ENCODE results near the gene EPB41L4B.

EPB41L4B gene

DNA sequence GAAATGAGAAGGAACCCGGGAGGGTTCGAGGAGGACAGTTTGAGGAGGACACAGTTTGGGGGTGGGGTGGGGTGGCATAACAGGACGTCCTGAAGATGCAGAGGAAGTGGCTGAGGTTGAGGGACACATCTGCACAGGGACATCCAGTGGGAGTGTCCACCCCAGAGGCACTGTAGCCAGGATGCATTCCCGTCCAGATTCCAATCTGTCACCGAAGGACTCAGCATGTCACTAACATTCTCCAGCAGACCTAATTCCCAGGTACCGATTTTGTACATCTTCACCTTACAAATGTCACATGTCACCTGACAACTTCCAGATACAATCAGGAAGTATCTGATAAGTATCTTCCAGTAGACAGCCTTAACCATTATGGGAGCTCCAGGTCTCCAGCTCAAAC lies 42.6 kb downstream of the EPB41L4B start:
- TF ChIP-seq, protein P1, sequence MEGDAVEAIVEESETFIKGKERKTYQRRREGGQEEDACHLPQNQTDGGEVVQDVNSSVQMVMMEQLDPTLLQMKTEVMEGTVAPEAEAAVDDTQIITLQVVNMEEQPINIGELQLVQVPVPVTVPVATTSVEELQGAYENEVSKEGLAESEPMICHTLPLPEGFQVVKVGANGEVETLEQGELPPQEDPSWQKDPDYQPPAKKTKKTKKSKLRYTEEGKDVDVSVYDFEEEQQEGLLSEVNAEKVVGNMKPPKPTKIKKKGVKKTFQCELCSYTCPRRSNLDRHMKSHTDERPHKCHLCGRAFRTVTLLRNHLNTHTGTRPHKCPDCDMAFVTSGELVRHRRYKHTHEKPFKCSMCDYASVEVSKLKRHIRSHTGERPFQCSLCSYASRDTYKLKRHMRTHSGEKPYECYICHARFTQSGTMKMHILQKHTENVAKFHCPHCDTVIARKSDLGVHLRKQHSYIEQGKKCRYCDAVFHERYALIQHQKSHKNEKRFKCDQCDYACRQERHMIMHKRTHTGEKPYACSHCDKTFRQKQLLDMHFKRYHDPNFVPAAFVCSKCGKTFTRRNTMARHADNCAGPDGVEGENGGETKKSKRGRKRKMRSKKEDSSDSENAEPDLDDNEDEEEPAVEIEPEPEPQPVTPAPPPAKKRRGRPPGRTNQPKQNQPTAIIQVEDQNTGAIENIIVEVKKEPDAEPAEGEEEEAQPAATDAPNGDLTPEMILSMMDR (IDR thresholded peaks at IDR 0.05; ENCODE audit: insufficient read depth, low read depth, low read length, missing control alignments): no peak
- no peak overlapping the region for H3K4me3 ChIP-seq (ENCODE audit: low read length)
- no peak for DNase-seq (ENCODE audit: low read depth)

DNA sequence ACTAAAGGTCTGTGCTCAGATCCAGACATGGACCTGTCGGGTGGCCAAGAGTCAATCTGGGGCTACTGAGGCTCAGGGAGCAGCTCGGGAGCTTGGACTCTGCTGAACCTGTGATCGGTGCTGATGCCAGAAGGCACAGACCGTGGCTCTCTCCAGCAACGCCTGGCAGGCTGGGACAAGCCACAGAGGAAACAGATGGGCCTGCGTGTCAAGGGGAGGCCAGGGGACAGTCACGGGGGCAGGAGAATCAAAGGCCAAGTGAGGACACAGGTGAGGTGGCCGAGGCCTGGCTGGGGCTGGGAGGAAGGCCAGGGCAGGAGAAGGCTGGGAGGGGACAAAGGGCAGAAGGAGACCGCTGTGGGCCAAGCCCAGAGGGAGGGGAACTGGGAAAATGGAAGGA lies 43.4 kb downstream of the EPB41L4B start:
- no peak for DNase-seq (ENCODE audit: low read depth)
- TF ChIP-seq, protein P1 (IDR thresholded peaks at IDR 0.05; ENCODE audit: insufficient read depth, low read depth, low read length, missing control alignments): no peak

DNA sequence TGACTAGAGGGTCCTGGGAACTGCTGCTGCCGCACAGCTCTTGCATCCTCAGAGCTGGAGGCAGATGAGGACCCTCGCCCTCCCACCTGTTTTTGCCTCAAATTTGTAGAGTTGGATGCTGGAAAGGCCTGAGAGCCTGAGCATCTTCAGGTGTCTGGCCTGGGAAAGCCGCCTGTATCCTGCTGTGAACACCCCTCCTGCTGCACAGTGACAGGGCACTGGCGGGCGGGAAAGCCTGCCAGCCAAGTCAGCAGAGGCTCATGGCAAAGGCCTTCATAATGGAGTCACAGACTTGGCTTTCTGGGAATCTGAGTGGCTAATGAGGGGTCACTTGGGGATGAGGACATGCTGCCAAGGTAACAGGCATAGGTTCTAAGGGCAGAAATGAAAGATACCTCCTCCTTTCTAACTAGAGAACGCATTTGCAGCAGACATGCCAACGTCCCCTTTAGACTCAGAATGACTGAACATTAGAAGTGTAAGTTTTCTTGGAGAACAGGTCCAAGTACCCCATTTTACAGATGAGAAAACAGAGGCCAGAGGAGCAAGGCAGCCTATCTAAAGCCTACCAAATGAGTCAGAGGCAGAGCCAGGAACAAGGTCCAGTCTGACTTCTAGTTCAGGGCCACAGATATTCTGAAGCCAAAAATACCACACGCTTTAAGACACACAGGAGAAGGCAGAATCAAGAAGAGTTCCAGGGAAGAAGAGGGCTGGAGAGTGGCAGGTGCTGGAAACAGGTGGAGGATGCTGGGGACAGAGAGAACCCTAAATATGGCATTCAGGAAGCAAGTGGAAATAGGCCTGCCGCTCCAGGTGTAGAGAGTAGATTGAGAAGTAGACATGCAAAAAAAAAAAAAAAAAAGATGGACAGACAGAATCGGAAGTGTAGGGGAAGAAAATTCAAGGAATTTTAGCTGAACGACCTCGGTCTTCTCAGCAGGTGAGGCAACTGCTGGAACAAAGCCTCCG lies 44.1 kb downstream of the EPB41L4B start:
- TF ChIP-seq, protein P1 (IDR thresholded peaks at IDR 0.05; ENCODE audit: insufficient read depth, low read depth, low read length, missing control alignments): no peak
- no peak for DNase-seq (ENCODE audit: low read depth)
- no peak overlapping the region for H3K4me3 ChIP-seq (ENCODE audit: low read length)

More for the DNA sequence above, 43.4 kb downstream of the EPB41L4B start:
- H3K4me3 ChIP-seq (ENCODE audit: low read length): no peak overlapping the region

DNA sequence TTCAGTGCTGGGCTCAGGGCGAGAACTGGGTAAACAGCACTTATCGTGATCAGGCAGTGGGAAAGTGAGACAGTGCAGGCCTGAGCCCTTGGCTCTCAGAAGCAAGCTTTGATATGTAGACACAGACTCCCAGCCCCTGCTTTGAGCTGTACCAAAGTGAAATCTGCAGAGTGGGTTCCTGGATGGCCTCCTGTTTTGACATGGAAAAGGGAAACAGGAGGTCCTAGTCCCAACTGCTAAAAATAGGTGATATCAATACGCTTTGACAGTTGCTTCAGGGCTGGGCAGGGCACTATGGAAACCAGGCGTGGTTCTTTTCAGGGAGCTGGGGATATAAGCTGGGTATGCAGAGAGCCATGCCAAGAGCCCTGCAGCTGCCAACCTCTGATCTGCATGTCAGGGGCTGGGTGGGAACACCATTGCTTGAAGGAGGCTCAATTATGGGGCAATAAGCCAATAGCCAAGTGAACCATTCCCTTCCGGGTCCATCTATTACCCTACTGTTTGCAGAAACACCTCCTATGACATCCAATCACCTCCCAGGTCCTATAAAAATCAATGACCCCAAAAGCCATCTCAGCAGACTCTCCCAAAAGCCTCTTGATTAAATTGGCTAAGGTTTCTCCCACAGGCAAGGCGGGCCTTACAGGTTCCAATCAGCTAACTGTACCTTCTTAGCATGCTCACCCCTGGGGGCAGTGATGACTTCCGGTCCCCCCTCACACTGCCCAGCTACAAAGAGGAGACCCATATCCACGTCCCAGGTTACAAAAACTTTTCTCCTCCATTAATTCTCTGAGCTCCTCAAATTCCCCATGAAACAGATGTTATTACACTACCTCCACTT lies 45.8 kb downstream of the EPB41L4B start:
- DNase-seq (ENCODE audit: low read depth): no peak
- TF ChIP-seq, protein P1 (IDR thresholded peaks at IDR 0.05; ENCODE audit: insufficient read depth, low read depth, low read length, missing control alignments): no peak
- no peak overlapping the region for H3K4me3 ChIP-seq (ENCODE audit: low read length)

DNA sequence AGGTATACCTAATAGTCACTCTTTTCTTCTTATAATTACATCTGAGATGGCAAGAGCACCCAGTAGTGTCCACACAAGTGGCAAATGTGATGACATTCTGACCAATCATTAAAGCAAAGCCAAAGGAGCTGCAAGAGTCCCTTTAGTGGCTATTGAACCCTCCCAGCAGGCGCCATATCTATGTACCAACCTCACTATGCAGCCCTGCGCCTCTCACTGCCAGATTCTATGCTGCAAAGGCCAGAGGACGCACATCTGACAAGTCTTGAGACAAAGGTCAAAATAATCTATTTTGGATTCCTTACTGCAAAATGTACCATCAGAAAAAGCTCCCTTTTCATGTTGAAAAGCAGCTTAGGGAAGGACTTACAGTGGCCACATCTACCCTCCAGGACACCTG lies 47.0 kb downstream of the EPB41L4B start:
- TF ChIP-seq, protein P1 (IDR thresholded peaks at IDR 0.05; ENCODE audit: insufficient read depth, low read depth, low read length, missing control alignments): no peak
- DNase-seq (ENCODE audit: low read depth): no peak
- H3K4me3 ChIP-seq (ENCODE audit: low read length): no peak overlapping the region

DNA sequence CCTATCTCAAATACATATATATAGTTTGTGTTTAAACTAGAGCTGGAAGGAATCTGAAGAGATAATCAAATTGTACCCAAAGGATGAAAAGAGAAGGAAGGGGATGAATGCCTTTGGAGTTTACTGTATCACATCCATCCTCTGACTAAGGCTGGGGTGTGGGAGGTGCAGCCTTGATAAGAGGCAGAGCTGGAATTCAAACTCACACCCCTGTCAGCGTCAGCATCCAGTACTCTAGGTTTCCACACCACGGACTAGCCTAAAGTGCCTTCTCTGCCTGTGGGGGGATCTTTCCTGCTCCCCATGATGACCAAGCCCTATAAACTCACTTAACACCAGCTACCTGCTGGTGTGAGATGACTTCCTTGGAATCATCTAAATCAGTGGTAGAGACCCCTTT lies 48.1 kb downstream of the EPB41L4B start:
- DNase-seq (ENCODE audit: low read depth): no peak
- no peak overlapping the region for H3K4me3 ChIP-seq (ENCODE audit: low read length)
- TF ChIP-seq, protein P1 (IDR thresholded peaks at IDR 0.05; ENCODE audit: insufficient read depth, low read depth, low read length, missing control alignments): no peak

All from epithelial cell of esophagus (primary cell).